ENCODE measurements around the gene TRIM9.
"Not testable (repeated sequence)": the region's sequence is repeated elsewhere in the genome, so short reads cannot be mapped to it uniquely, and the experiment has no call there.

Gene TRIM9

DNA sequence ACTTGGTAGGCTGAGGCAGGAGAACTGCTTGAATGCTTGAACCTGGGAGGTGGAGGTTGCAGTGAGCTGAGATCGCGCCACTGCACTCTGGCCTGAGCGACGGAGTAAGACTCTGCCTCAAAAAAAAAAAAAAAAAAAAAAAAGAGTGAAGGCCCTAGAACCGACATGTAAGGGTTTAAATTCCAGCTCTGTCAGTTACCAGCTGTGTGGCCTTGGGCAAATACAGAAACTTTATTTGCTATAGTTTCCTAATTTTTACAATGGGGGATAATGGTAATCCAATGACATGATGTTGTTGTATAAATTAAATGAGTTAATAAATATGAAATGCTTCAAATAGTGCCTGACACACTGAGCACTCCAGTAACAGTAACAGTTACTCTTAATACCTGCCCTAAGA, 131.0 kb downstream of the TRIM9 start:
- no peak for DNase-seq (ENCODE audit: low spot score)

DNA sequence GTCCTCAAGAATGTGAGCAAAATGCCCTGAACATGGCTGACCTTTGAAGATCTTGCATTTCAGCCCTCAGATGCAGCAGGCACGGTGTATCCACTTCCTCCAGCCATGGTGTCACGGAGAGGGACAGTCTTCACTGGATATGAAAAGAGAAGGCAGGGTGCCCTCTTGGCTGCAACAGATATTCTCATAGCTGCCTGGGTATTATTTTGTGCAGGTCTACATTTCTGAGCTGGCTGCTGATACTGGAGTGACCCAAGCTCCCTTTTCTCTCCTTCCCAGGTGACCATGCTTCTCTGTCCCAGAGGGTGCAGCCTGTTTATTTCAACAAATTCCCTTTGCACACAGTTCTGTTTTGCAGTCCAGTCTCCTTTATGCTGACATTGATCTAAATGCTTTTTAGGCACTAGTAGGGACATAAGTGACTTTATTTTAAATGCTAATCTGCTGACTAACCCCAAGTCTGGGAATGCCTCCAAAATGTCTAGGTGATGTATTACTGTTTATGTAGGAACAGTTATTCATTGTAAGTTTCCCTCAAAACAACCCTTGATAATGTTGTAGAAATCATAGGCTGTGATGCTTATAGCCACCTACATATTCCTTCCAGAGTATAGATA, 133.2 kb downstream of the TRIM9 start:
- DNase-seq (ENCODE audit: low spot score): peak; percentile 60

DNA sequence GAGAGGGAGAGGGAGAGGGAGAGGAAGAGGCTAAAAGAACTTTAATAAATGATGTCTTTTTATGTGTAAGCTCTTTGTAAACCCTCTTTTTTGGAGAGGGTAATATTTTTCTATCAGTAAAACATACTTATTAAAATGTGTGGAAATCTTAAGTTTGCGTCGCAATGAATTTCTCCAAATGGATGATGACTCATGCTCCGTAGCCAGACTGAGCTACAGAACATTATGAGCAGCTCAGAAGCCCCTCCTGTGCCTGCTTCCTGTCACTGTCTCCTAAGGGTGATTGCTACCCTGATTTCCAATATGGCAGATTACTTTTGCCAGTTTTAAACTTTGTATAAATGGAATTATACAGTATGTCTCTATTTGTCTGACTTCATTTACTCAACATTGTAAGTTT, 137.6 kb downstream of the TRIM9 start:
- no peak for DNase-seq (ENCODE audit: low spot score)

DNA sequence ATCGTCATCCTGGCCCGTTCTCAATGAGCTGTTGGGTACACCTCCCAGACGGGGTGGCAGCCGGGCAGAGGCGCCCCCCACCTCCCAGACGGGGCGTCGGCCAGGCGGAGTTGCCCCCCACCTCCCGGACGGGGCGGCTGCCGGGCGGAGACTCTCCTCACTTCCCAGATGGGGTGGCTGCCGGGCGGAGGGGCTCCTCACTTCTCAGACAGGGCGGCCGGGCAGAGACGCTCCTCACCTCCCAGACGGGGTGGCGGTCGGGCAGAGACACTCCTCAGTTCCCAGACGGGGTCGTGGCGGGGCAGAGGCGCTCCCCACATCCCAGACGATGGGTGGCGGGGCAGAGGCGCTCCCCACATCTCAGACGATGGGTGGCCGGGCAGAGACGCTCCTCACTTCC, 138.5 kb downstream of the TRIM9 start:
- DNase-seq (ENCODE audit: low spot score): not testable (repeated sequence)

DNA sequence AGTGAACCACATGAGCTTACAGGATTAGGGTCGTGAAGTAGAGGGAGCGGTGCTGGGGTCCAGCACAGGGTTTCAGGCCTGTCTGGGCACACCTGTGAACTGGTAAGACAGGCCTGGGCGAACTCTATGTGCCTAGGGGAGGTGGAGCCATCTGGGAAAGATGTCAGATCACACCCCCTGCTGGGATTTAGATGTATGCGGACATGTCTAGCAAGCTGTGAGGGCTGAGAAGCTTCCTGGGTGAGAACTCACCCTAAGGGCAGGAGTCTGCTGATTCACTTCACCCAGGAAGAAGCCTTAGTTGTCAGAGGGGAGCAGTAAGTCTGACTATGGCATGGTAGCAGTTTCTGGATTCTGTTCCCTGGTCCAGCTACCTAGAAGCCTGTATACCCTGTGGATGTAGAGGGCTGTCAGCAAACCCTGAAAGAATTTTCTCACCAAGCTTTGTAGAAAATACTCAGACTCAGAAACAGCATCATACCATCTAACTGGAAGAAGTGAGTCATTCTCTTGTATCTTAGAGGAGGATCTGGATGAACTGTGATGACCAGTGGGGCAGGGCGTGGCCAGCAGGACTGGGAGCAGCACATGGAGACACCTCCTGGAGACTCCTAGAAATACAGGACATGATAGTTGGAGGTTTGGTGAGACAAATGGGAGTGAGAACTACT, 139.4 kb downstream of the TRIM9 start:
- DNase-seq (ENCODE audit: low spot score): peak; percentile 68

DNA sequence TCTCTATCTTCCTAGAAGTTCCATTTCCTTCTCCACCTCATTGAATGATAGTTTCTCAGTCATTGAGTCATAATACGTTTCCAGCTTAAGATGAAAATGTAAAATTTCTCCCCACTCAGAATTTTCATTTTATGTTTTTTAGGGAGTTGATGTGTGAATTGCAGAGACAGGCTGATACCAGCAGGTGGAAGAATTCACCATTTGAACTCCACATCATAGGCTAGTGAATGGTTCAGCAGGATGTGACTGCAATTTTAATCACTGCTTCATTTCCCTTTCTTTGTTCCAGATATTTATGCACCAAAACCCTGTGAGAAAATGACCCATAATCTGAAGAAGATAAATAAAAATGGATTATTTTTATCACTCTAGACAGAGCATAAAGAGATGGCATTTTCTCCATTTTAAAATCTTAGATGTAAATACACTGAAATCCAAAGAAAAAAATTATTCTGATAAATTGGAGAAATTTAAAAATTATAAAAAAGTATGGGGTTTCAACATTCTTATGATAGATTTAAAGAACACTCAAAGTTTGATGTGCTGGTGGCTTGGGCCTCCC, 140.0 kb downstream of the TRIM9 start:
- peak; percentile 88 for DNase-seq (ENCODE audit: low spot score)

DNA sequence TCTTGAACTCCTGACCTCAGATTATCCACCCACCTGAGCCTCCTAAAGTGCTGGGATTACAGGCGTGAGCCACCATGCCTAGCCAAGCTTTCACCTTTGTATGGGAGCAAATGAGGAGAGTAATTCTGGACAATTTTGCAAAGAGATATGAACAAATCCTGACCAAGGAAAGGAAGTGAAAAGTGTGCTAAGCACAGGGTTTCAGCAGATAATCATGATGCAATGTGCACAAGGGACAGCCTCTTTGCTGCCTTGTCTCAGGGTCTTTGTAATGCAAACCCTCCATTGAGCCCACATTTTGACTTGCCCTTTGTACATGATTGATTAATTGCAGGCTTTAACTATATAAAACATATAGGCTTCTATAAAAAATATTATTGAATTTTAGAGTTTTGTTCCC, 141.4 kb downstream of the TRIM9 start:
- no peak for DNase-seq (ENCODE audit: low spot score)

DNA sequence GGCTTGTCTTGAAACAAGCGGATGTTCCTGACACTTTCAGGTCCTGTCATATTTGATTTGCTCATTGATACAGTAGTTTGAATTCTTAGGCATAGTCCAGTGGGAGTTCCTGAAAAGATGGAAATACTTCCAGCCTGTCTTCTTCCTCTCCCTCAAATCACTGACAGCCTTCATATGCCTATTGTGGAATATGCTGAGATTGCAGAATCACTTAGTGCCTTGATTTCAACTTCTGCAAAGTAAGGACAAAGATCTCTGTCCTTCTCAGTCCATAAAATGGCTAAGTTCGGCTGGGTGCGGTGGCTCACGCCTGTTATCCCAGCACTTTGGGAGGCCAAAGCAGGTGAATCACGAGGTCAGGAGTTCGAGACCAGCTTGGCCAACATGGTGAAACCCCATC, 143.9 kb downstream of the TRIM9 start:
- DNase-seq (ENCODE audit: low spot score): no peak

DNA sequence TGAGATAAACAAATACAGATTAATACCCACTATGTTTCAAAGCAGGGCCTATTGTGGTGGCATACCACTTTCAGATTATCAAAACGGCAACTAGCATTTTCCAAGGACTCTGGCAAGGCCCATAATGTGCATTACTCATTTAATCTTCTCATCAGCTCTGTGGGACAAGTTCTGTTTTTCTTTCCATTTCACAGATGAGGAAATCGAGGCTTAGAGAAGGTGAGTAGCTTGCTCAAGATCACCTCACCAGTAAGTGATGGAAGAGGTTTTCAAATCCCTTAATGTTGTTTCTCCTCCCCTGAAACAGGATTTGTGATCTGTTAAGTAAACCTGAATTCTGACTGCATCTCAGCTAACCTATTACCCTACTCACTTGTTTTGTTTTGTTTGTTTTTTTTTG, 146.7 kb downstream of the TRIM9 start:
- no peak for DNase-seq (ENCODE audit: low spot score)

DNA sequence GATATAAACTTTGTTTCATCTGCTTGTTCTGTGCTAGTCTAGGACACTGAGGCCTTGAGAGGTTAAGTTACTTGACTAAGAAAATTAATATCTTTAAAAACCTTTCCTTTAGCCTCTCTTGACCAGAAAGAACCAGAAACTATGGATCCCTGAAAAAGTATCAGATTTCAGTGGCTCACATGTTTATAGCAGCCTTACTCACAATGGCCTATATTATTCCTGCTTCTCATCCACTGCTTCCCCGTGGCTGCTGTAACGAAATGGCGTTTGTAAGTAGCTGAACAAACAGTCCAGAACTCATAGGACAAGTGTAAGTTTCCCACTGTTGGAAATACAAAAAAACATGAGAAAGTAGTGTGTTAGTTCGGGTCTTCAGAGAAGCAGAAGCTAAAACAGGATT, 147.5 kb downstream of the TRIM9 start:
- DNase-seq (ENCODE audit: low spot score): peak; percentile 65

DNA sequence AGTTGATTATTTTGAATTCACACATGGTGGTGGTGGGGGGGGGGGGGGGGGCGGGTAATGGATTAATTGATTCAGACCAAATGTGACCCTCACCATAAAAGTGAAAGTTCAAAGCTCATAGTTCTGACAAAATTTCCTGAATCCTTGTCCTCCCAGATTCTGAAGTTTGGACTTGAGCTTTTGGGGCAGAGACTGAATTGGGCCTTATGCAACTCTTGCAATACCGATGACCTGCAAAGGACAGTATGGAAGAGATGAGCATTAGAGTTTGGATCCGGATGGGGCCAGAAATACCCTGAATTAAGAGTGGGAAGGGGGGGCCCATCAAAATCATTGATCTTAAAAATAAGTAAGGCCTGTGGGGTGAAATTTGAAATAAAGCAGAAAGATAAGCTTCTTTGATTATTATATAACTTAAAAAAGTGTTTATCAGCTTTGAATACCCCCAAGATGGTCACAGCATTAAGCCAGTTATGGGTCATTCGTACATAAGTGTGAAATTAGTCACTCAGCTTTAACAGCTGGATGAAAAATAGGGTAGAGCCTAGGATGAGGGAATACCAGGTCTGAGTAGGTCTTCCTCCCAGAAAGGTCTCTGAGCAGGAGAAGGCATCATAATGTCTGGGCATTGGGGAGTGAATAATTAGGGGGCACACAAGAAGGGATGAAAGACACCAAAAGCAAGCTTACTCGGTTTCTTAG, 148.5 kb downstream of the TRIM9 start:
- no peak for DNase-seq (ENCODE audit: low spot score)

DNA sequence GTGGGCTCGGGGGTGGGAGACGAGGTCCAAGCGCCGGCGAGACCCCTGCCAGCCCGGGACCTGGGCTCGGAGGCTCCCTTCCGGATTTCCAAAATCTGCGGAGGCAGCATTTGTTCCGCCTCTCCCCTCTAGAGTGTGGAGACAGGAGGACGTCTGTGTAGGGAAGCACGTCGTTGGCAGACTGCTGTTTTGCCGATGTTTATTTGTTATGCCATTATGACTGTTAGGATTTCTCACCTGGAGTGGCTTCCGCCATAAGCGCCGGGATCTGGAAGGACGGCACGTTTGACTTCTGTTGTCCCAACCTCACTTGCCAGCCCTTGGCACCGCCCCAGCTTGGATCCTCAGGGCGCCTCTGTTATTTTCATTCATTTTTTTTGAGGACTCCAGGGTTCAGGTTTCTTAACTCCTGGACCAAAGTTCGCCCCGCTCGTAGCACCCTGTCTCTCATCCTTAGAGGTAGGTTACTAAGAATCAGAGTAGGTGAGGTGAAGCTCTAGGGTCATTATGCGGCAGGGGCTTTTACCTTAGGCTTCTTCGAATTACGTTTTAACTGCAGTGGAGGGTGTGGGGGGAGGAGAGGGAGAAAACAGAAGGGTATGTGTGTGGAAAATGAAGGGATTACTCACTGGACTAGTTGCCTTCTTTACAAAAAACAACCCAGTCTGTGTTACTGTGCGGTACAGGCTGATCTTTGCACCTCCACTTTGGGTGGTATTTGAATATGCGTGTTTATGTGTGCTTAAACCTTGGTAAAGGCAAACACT, 150.1 kb downstream of the TRIM9 start:
- peak; percentile 17 for DNase-seq (ENCODE audit: low spot score)

DNA sequence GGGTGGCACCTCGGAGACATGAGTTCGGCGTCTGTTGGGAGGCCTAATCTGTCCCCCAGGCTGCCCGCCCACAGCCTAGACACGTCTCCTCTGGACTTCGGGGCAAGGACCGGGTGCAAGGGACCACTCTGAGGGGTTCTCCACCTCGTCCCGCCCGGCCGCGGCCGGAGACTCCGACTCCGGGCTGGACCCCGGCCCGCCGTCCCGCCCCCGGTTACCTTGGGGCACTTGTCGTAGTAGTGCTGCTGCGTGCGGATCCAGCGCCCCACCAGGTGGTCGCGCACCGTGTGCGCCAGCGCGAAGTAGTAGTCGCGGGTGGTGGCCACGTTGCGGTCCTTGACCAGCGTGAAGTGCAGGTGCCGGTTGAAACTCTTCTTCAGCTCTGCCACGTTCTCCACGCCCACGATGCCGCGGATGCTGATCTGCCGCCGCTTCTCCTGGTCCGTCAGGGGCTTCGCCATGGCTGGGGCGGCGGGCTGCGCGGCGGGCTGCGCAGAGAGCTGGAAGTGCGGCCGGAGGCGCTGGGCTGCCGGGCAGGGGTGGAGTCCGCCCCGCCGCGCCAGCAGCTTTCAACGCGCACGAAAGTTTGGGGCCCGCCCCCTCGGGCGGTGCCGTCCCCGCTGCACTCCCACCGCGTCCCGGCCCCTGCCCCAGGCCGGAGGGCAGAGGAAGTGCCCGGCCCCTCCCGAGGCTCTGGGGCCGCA, 150.8 kb downstream of the TRIM9 start, which contains the start of gene PYGL:
PYGL (minus strand) TSS at position 541 of the 704 bp plus-strand sequence; CDS start at position 461, 80 bp downstream.
- no peak for DNase-seq (ENCODE audit: low spot score)

DNA sequence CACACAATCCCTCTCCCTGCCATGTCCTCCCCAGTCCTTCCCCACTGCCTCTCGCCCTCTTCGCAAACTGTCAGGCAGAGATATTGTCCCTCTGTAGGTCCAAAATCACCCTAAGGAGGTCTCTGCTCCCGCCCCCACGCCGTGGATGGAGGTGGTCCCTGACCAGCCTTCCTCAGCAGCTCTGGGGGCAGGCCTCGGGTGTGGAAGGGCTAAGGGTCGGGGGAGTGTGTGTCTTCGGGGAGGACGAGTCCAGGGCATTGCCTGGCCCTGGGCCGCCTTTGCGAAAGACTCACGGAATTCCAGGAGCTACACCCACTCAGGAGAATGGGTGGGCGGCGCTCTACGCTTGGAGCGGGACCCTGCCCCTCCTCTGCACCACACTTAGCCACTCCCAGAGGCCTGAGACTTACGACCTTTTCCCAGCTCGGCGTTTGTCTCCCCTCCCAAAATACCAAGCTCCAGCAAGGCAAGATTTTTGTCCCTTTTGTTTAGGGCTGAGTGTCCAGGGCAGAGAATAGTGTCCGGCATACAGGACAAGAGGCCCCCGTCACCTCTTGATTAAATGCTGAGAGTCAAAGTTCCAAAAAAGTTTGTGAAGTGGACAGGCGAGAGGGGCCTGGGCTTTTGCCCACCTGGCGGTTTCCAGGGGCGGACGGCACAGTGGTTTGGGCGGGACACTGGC, 151.5 kb downstream of the TRIM9 start:
- DNase-seq (ENCODE audit: low spot score): no peak

DNA sequence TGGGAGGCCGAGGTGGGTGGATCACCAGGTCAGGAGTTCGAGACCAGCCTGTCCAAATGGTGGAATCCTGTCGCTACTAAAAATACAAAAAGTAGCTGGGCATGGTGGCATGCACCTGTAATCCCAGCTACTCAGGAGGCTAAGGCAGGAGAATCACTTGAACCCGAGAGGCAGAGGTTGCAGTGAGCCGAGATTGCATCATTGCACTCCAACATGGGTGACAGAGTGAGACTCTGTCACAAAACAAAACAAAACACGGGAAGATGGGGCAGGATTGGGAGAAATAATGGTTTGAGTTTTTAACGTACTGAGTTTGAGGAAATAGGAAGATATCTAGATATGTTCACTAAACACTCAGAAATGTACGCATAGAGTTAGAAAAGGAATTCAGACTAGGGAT, 153.3 kb downstream of the TRIM9 start:
- not testable (repeated sequence) for DNase-seq (ENCODE audit: low spot score)

DNA sequence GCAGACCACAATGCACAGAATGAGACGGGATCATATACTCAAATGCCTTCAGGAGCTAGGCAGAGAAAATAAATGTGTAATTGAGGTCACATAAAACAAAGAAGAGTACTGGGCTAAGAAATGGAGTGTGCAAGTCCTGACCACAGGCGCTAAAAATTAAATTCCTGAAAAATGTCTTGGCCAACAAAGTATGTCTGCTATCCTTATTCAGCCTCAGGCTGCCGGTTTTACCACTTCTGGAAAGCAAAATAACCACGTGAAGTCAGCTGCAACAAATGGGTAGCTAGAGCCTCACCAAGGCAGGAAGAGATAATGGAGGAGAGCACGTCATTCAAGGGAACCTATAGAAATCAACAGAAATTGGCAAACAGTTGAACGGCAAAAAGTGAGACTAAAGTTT, 153.8 kb downstream of the TRIM9 start:
- no peak for DNase-seq (ENCODE audit: low spot score)

DNA sequence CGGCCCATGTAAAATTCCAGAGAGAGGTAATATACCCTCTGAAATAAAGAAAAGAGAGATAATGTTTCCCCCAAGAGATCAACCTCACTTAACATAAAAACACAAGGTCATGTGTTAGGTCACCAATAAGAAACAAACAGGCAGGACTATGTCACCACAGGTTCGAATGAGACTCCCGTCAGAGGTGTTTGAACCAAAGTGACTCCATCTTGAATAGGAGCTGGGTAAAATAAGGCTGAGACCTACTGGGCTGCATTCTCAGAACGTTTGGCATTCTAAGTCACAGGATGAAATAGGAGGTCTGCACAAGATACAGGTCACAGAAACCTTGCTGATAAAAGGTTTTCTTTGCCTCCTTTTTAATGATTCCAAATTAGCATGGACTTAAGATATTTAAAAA, 157.1 kb downstream of the TRIM9 start:
- DNase-seq (ENCODE audit: low spot score): no peak

DNA sequence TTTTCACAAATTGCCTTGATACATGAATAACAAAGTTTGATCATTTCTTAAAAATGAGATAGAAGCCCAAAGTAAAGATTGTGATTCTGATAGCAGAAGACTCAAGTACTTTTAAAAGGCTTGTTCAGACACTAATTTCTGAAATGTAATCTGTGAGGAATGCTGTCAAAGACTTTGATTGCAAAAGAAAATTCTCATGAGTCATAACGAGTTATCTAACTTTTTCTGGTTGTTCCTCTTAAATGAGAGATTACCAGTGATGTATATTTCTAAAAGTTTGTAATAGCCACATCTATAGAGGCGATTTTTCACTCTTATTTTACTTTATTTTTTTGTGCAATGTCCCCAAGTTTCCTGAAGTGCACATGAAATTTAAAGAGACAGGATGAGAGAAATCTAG, 157.6 kb downstream of the TRIM9 start:
- DNase-seq (ENCODE audit: low spot score): no peak

DNA sequence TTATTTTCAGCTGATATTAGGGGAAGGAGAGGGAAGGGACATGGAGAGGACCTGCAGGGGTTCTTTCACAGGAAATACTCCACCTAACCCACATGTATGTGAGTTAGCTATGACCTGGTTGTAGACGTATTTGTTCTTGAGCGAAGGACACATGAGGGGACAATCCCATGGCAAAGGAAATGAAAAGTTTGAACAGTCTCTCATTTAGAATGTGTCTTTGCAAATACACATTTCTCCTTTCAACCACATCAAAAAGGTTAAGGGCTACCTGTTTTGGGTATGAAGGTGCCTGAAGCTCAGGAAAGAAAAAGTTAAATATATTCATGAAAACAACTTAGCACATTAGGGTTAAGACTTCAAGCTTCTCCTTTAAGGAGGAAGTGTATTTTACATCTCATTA, 158.0 kb downstream of the TRIM9 start:
- no peak for DNase-seq (ENCODE audit: low spot score)

DNA sequence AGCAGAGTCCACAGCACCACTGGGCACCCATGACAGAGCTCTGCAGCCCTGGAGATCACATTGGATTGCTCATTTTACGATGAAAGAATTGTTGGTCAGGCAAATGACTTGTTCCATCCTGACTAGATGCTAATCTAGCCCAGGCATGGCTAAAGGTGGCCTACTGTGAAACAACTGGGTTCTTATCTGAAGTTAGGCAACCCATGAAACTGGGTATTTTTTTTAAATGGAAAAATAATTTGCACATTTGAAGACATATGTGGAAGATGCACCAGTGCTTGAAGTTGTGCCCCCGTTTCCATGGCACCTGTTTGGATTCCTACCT, 158.9 kb downstream of the TRIM9 start:
- DNase-seq (ENCODE audit: low spot score): no peak

All from pons (tissue), 1 donor.